Stimulated activated effector memory CD8-positive, alpha-beta T cell treated with anti-CD3 and anti-CD28 coated beads, Interleukin-12 subunit alpha, Interleukin-12 subunit beta, amount 100 ng/mL, for 72 hours (primary cell): ENCODE data around the gene TBC1D9B.

Experiments used
- ATAC-seq: fragments of 150-1000 bp; cut with Tn5 transposase; 2 replicates; pipeline ENCODE4 v1.10.0; 2021
- DNase-seq, 2 donors: peaks; one replicate each; pipeline ENCODE4 v3.0.0; 2021 to 2022; ENCODE audit warnings: low spot score in 2 of 2
- H3K27ac Mint-ChIP-seq: one replicate; pipeline ENCODE4 v1.8.0; 2022; ENCODE audit warnings: mild to moderate bottlenecking, mixed read lengths
- H3K36me3 Mint-ChIP-seq: one replicate; pipeline ENCODE4 v1.8.0; 2022; ENCODE audit warnings: mild to moderate bottlenecking, mixed read lengths
- H3K4me1 Mint-ChIP-seq: one replicate; pipeline ENCODE4 v1.8.0; 2022; ENCODE audit warnings: mixed read lengths
- H3K4me3 Mint-ChIP-seq: one replicate; pipeline ENCODE4 v1.8.0; 2022; ENCODE audit warnings: mild to moderate bottlenecking, mixed read lengths
- H3K9me3 Mint-ChIP-seq: one replicate; pipeline ENCODE4 v1.8.0; 2022; ENCODE audit warnings: mixed read lengths

The TBC1D9B gene

DNA sequence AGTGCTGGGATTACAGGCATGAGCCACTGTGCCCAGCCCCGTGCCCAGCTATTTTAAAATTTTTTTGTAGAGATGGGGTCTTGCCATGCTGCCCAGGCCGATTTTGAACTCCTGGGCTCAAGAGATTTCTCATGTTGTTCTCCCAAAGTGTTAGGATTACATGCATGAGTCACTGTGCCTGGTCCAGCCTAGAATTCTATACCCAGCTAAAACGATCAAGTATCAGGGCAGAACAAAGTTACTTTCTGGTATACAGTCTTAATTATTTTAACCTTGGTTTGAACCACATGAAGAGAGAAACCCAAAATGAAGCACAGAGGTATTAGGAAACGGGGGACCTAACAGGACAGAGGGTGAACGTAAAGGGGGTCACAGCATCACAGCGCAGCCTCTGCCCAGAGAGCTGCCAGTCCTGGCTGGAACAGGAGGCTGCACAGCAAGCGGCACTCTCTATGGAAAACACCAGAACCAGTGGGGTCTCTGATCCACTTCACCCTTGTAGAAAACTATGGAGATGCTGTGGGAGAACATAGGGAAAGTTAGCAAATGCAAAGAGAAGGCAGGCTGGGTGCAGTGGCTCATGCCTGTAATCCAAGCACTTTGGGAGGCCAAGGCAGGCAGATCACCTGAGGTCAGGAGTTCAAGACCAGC lies 76.8 kb downstream of the TBC1D9B start:
- no peak for DNase-seq
- peaks cover 46% of the 10 kb centered on the region for H3K4me1 Mint-ChIP-seq
- ATAC-seq = no peak
- peaks cover 97% of the 10 kb centered on the region for H3K36me3 Mint-ChIP-seq
- no peaks in the 10 kb centered on the region for H3K9me3 Mint-ChIP-seq
- no peak overlapping the region for H3K4me3 Mint-ChIP-seq
- H3K27ac Mint-ChIP-seq = peak overlapping the region; percentile 27

DNA sequence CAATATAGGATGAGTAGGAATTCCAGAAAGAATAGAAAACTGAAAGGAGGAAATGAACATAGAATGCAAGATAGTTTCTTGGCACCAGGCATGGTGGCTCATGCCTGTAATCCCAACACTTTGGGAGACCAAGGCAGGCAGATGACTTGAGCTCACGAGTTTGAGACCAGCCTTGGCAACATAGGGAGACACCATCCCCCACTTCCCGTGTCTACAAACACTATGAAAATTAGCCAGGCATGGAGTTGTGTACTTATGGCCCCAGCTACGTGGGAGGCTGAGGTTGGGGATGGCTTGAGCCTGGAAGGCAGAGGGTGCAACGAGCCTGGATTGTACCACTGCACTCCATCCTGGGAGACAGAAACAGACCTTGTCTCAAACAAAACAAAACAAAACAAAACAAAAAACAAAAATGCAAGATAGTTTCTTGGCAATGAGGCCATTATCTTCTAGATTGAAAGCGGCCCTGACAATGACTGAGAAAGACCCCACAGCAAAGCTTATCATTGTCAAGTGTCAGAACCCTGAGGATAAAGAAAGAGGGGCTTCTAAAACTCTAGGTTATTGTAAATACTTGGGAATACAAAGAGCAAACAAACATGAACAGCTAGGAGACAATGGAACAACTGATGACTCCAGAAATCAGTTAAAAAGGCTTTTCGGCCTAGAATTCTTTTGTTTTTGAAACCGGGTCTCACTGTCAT lies 77.8 kb downstream of the TBC1D9B start:
- DNase-seq (no peak), ATAC-seq (no peak)
- H3K27ac Mint-ChIP-seq = peak overlapping the region; percentile 27
- peaks cover 97% of the 10 kb centered on the region for H3K36me3 Mint-ChIP-seq
- peaks cover 44% of the 10 kb centered on the region for H3K4me1 Mint-ChIP-seq
- no peak overlapping the region for H3K4me3 Mint-ChIP-seq
- H3K9me3 Mint-ChIP-seq = no peaks in the 10 kb centered on the region

DNA sequence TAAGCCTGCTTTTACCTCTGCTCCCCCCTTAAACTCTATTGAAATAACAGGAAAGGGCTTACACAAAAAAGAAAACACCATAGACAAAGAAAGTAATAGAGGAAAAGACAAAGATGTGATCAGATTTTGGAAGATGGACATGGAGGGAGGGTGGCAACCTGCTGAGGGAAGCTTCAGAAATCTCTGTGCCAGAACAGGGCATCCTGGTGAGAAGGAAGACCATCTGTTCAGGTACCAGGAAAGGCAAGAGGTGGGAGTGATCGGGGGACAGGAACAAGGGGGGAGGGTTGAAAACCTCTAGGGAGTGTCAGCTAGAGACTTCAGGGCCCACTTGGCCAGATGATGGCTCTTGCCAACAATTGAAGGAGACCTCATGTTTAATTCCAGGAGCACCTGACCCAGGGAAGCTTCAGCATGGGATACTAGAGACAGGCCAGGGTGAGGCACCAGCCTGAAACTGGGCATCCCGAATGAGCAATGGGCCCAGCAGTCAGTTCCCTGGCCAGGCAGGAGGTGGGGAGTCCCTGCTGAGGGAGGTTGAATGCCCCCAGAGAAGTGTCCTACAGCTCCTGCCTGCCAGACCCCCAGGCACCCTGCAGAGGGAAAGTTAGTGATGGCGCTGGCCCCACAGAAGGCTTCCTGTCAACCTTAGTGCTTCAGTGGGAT lies 78.8 kb downstream of the TBC1D9B start:
- no peak for DNase-seq
- ATAC-seq = no peak
- Mint-ChIP-seq H3K4me1 (peaks cover 49% of the 10 kb centered on the region), H3K9me3 (no peaks in the 10 kb centered on the region), H3K27ac (peak overlapping the region; percentile 27), H3K36me3 (peaks cover 100% of the 10 kb centered on the region), H3K4me3 (no peak overlapping the region)

- DNase-seq (no peak), ATAC-seq (peak; percentile 76)
- Mint-ChIP-seq H3K9me3 (no peaks in the 10 kb centered on the region), H3K27ac (peak overlapping the region; percentile 80), H3K4me1 (peaks cover 42% of the 10 kb centered on the region), H3K36me3 (peaks cover 100% of the 10 kb centered on the region), H3K4me3 (no peak overlapping the region)
Measured at GRCh38 chr5:179827680-179828079, 80.0 kb downstream of the TBC1D9B start.

DNA sequence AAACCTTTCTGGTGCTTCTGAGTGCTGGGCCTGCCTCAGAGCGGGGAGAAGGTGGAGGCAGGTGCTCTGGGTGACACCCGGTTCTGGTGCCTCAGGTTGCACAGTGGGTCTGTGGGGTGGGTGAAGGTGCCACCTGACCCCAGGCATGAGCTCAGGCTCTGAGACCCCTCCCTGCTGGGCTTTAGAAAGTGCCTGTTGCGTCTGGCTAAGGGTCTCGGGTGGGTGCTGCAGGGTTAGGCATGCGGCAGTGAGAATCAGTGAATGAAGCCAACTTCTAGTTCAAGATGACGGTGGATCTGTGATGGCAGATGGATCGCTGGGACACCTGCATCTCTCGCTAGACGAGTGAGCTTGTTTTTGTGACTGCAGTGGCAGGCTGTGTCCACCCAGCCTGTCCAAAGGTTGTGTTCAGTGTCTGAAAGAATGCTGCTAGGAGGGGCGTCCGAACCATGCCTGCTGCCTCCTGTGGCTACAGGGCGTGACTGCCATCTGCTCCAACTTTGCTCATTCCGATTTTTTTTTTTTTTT lies 82.0 kb downstream of the TBC1D9B start:
- Mint-ChIP-seq H3K9me3 (no peaks in the 10 kb centered on the region), H3K36me3 (peaks cover 97% of the 10 kb centered on the region), H3K27ac (peak overlapping the region; percentile 55), H3K4me3 (no peak overlapping the region), H3K4me1 (peaks cover 50% of the 10 kb centered on the region)
- ATAC-seq (no peak), DNase-seq (no peak)

DNA sequence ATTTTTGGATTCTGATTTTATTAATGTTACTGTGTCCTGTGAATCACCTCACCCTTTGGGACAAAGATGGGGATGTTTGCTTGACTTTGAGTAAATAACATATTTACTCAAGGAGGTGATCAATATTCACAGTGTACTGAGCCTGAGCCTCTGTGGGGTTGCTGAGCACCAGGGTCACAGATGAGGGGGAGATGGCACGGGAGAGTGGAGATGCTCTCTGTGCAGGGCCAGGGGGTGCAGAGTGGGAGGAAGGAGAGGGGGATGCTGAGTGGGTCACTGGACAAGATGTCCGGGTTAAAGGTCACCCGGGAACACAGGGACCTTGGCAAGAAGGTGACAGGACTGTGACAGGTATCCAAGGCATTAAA lies 83.0 kb downstream of the TBC1D9B start:
- H3K4me1 Mint-ChIP-seq = peaks cover 57% of the 10 kb centered on the region
- peak overlapping the region; percentile 55 for H3K27ac Mint-ChIP-seq
- ATAC-seq = no peak

DNA sequence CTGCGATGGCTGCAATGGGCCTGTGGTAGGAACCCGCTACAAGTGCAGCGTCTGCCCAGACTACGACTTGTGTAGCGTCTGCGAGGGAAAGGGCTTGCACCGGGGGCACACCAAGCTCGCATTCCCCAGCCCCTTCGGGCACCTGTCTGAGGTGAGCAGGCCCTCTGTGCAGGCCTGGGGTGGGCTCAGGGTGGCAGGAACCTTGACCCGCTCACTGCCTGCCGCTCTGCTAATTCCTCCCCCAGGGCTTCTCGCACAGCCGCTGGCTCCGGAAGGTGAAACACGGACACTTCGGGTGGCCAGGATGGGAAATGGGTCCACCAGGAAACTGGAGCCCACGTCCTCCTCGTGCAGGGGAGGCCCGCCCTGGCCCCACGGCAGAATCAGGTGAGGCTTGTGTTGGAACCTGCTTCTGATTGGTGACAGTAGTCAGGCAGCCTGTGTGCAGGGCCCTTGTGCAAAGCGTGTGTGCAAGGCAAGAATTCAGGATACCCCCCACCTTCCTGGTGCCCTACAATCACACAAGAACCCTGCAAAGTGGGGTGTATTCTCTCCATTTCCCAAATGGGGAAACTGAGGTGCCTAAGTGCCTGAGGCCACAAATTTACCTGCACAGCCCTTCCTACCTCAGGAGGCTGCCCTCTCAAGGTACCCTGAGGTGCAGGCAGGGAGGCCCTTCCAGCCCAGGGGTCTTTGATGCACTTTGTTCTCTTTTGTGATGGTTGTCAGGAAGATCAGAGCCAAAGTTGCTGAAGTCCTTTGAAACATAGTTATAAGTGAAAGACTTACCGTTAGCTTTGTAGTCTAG lies 83.6 kb downstream of the TBC1D9B start:
- ATAC-seq (no peak), DNase-seq (no peak)
- Mint-ChIP-seq H3K9me3 (no peaks in the 10 kb centered on the region), H3K36me3 (peaks cover 95% of the 10 kb centered on the region), H3K4me3 (peak overlapping the region; percentile 88), H3K4me1 (peaks cover 58% of the 10 kb centered on the region), H3K27ac (peak overlapping the region; percentile 55)

More for the DNA sequence above, 83.0 kb downstream of the TBC1D9B start:
- peaks cover 97% of the 10 kb centered on the region for H3K36me3 Mint-ChIP-seq
- H3K4me3 Mint-ChIP-seq = no peak overlapping the region
- no peak for DNase-seq
- no peaks in the 10 kb centered on the region for H3K9me3 Mint-ChIP-seq

GRCh38 chr5:179822444-179822990 lies 85.2 kb downstream of the TBC1D9B start:
- peak overlapping the region; percentile 95 for H3K27ac Mint-ChIP-seq
- ATAC-seq (no peak), DNase-seq (no peak)
- peaks cover 91% of the 10 kb centered on the region for H3K36me3 Mint-ChIP-seq
- no peaks in the 10 kb centered on the region for H3K9me3 Mint-ChIP-seq
- H3K4me1 Mint-ChIP-seq = peaks cover 61% of the 10 kb centered on the region
- peak overlapping the region; percentile 88 for H3K4me3 Mint-ChIP-seq

- peaks cover 63% of the 10 kb centered on the region for H3K4me1 Mint-ChIP-seq
- ATAC-seq = no peak
- DNase-seq = no peak
- H3K36me3 Mint-ChIP-seq = peaks cover 86% of the 10 kb centered on the region
- peak overlapping the region; percentile 88 for H3K4me3 Mint-ChIP-seq
- H3K27ac Mint-ChIP-seq = peak overlapping the region; percentile 95
- H3K9me3 Mint-ChIP-seq = no peaks in the 10 kb centered on the region
Measured at GRCh38 chr5:179822059-179822432, 85.7 kb downstream of the TBC1D9B start.

- Mint-ChIP-seq H3K36me3 (peaks cover 80% of the 10 kb centered on the region), H3K4me1 (peaks cover 63% of the 10 kb centered on the region), H3K9me3 (no peaks in the 10 kb centered on the region), H3K27ac (peak overlapping the region; percentile 95), H3K4me3 (peak overlapping the region; percentile 88)
- ATAC-seq (peak; percentile 77), DNase-seq (peak; percentile 73 to 92)
Measured at GRCh38 chr5:179821298-179822058, 86.2 kb downstream of the TBC1D9B start.

GRCh38 chr5:179820483-179821297 lies 87.0 kb downstream of the TBC1D9B start, which contains the start of gene SQSTM1:
Gene SQSTM1 (plus strand): TSS chr5:179820905. CDS start chr5:179820937, 32 bp downstream.
- peaks cover 72% of the 10 kb centered on the region for H3K36me3 Mint-ChIP-seq
- H3K4me1 Mint-ChIP-seq = peaks cover 60% of the 10 kb centered on the region
- peak; percentile 87 to 91 for DNase-seq
- H3K9me3 Mint-ChIP-seq = no peaks in the 10 kb centered on the region
- ATAC-seq = peak; percentile 53
- peak within 1 kb of the TSS; percentile 97 for H3K27ac Mint-ChIP-seq
- H3K4me3 Mint-ChIP-seq = peak within 1 kb of the TSS; percentile 88

DNA sequence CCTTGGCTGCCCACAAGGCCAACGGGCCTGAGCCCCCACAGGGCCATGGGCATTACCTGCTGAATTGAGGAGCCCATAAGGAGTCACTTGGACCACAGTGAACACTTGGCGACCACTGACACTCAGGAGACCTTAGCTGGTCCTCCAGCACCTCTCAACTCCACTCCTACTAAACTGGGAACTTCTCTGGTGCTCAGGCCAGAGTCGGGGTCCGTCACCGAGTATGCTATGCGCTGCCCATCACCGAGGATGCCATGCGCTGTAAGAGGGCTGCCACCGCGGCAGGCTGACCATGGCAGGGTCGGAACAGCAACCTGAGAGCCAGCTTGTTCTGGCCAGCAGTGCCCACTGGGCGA lies 87.6 kb downstream of the TBC1D9B start:
- H3K27ac Mint-ChIP-seq = peak overlapping the region; percentile 97
- no peaks in the 10 kb centered on the region for H3K9me3 Mint-ChIP-seq
- peak overlapping the region; percentile 88 for H3K4me3 Mint-ChIP-seq
- DNase-seq = no peak
- H3K4me1 Mint-ChIP-seq = peaks cover 59% of the 10 kb centered on the region
- no peak for ATAC-seq
- H3K36me3 Mint-ChIP-seq = peaks cover 66% of the 10 kb centered on the region

DNA sequence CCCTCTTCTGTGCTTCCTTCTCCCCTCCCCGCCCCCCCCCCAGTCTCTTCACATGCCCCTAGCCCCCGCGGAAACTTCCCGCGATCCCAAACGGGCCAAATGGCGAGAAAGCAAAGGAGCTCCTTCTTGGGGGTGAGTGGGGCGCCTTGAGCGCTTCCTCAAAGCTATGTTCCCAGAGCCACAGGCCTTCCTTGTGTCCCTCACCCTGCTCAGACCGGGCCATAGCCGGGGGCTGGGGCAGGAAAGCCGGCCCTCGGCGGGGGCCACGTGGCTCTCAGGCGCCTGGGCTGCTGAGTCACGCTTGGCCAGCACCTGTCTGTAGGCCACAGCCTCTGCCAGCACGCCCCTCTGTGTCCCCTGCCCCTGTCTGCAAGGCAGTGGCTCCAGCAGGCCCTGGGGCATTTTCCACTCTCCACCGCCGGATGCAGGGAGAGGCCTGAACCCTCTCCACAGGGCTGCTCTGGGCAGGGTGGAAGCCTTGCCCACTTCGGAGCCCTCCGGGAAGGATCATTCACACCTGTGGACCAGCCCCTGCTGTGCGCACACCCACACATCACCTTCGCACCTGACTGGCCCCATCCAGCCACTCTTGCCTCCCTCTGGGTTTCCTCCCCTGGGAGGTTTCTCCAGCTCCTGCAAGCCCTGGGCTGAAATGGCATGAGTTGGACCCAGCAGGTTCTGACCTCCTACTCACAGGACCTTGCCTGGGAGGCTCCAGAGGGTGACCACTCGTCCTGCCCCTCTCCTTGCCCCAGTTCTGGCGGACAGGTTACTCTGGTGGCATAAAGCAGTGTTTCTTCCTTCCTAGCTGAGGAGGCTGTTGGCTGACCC lies 88.2 kb downstream of the TBC1D9B start:
- peak overlapping the region; percentile 88 for H3K4me3 Mint-ChIP-seq
- H3K36me3 Mint-ChIP-seq = peaks cover 60% of the 10 kb centered on the region
- peak overlapping the region; percentile 97 for H3K27ac Mint-ChIP-seq
- no peaks in the 10 kb centered on the region for H3K9me3 Mint-ChIP-seq
- peaks cover 54% of the 10 kb centered on the region for H3K4me1 Mint-ChIP-seq
- ATAC-seq (peak; percentile 54), DNase-seq (peak; percentile 52 to 76)
